ENCODE results near the gene MAP10.
"Not testable (repeated sequence)": the region's sequence is repeated elsewhere in the genome, so short reads cannot be mapped to it uniquely, and the experiment has no call there.

Gene MAP10

GRCh38 chr1:232784794-232785193 is 20.4 kb upstream of the MAP10 start:
- no peaks in the 10 kb centered on the region for H3K79me2 ChIP-seq (ENCODE audit: control insufficient read depth, insufficient read depth, low read length)
- H4K8ac ChIP-seq (ENCODE audit: low read depth, low read length), result no peak overlapping the region
- no peak overlapping the region for H3K4ac ChIP-seq (ENCODE audit: low read depth, low read length)
- H3K4me3 ChIP-seq (ENCODE audit: low read length), result no peak overlapping the region
- H2BK15ac ChIP-seq (replicated peaks; ENCODE audit: low read depth), result no peak overlapping the region
- DNase-seq, result no peak
- no peak overlapping the region for H3K56ac ChIP-seq (ENCODE audit: low read length)
- H2BK120ac ChIP-seq (ENCODE audit: low read depth, low read length), result no peak overlapping the region
- no peak overlapping the region for H3K27ac ChIP-seq (ENCODE audit: low read depth, low read length)
- no peaks in the 10 kb centered on the region for H3K36me3 ChIP-seq (ENCODE audit: control insufficient read depth, insufficient read depth, low read length)
- H3K23ac ChIP-seq (ENCODE audit: low read length), result no peak overlapping the region
- H3K4me2 ChIP-seq (ENCODE audit: low read length), result no peak overlapping the region
- H3K27me3 ChIP-seq (ENCODE audit: insufficient read depth, low read length, poor library complexity), result no peaks in the 10 kb centered on the region
- no peak overlapping the region for H3K18ac ChIP-seq (ENCODE audit: low read length)
- WGBS (ENCODE audit: extremely low coverage, insufficient coverage, low lambda C conversion rate), result no CpG with 5 or more reads among the region's 7 CpGs
- H4K5ac ChIP-seq (ENCODE audit: low read length), result no peak overlapping the region
- H2AK5ac ChIP-seq (ENCODE audit: low read length), result no peak overlapping the region
- H3K9ac ChIP-seq (ENCODE audit: low read length), result no peak overlapping the region
- no peak overlapping the region for H2BK5ac ChIP-seq (ENCODE audit: low read length)
- no peaks in the 10 kb centered on the region for H3K4me1 ChIP-seq (ENCODE audit: control insufficient read depth, low read depth, low read length)
- H3K79me1 ChIP-seq (ENCODE audit: low read length), result no peaks in the 10 kb centered on the region

GRCh38 chr1:232785630-232786029 is 19.6 kb upstream of the MAP10 start:
- not testable (repeated sequence) for H2BK5ac ChIP-seq (ENCODE audit: low read length); H2AK5ac ChIP-seq (ENCODE audit: low read length); H3K23ac ChIP-seq (ENCODE audit: low read length); H3K79me2 ChIP-seq (ENCODE audit: control insufficient read depth, insufficient read depth, low read length); H3K27me3 ChIP-seq (ENCODE audit: insufficient read depth, low read length, poor library complexity); H3K4me1 ChIP-seq (ENCODE audit: control insufficient read depth, low read depth, low read length); H3K36me3 ChIP-seq (ENCODE audit: control insufficient read depth, insufficient read depth, low read length); H3K9ac ChIP-seq (ENCODE audit: low read length); H3K4me2 ChIP-seq (ENCODE audit: low read length); H4K8ac ChIP-seq (ENCODE audit: low read depth, low read length); H3K18ac ChIP-seq (ENCODE audit: low read length); H3K27ac ChIP-seq (ENCODE audit: low read depth, low read length); H2BK120ac ChIP-seq (ENCODE audit: low read depth, low read length); H3K56ac ChIP-seq (ENCODE audit: low read length); H3K79me1 ChIP-seq (ENCODE audit: low read length); DNase-seq; H3K4ac ChIP-seq (ENCODE audit: low read depth, low read length); H4K5ac ChIP-seq (ENCODE audit: low read length); H2BK15ac ChIP-seq (replicated peaks; ENCODE audit: low read depth); H3K4me3 ChIP-seq (ENCODE audit: low read length)
- no CpG with 5 or more reads among the region's 1 CpG for WGBS (ENCODE audit: extremely low coverage, insufficient coverage, low lambda C conversion rate)

GRCh38 chr1:232786845-232787455 is 18.3 kb upstream of the MAP10 start:
- no peak overlapping the region for H3K4ac ChIP-seq (ENCODE audit: low read depth, low read length)
- H2BK5ac ChIP-seq (ENCODE audit: low read length), result no peak overlapping the region
- no peak overlapping the region for H4K5ac ChIP-seq (ENCODE audit: low read length)
- H3K23ac ChIP-seq (ENCODE audit: low read length), result no peak overlapping the region
- no peak overlapping the region for H3K18ac ChIP-seq (ENCODE audit: low read length)
- H2BK15ac ChIP-seq (replicated peaks; ENCODE audit: low read depth), result no peak overlapping the region
- H3K4me2 ChIP-seq (ENCODE audit: low read length), result no peak overlapping the region
- H3K4me3 ChIP-seq (ENCODE audit: low read length), result no peak overlapping the region
- no peaks in the 10 kb centered on the region for H3K79me1 ChIP-seq (ENCODE audit: low read length)
- WGBS (ENCODE audit: extremely low coverage, insufficient coverage, low lambda C conversion rate), result no CpG with 5 or more reads among the region's 7 CpGs
- H4K8ac ChIP-seq (ENCODE audit: low read depth, low read length), result no peak overlapping the region
- H3K79me2 ChIP-seq (ENCODE audit: control insufficient read depth, insufficient read depth, low read length), result no peaks in the 10 kb centered on the region
- H3K36me3 ChIP-seq (ENCODE audit: control insufficient read depth, insufficient read depth, low read length), result no peaks in the 10 kb centered on the region
- no peak overlapping the region for H3K56ac ChIP-seq (ENCODE audit: low read length)
- H2AK5ac ChIP-seq (ENCODE audit: low read length), result no peak overlapping the region
- no peaks in the 10 kb centered on the region for H3K4me1 ChIP-seq (ENCODE audit: control insufficient read depth, low read depth, low read length)
- H3K9ac ChIP-seq (ENCODE audit: low read length), result no peak overlapping the region
- DNase-seq, result no peak
- H3K27me3 ChIP-seq (ENCODE audit: insufficient read depth, low read length, poor library complexity), result no peaks in the 10 kb centered on the region
- H3K27ac ChIP-seq (ENCODE audit: low read depth, low read length), result no peak overlapping the region
- no peak overlapping the region for H2BK120ac ChIP-seq (ENCODE audit: low read depth, low read length)

- no peak overlapping the region for H2AK5ac ChIP-seq (ENCODE audit: low read length)
- no peak overlapping the region for H2BK15ac ChIP-seq (replicated peaks; ENCODE audit: low read depth)
- H3K79me2 ChIP-seq (ENCODE audit: control insufficient read depth, insufficient read depth, low read length), result no peaks in the 10 kb centered on the region
- H4K5ac ChIP-seq (ENCODE audit: low read length), result no peak overlapping the region
- no peak overlapping the region for H3K4me3 ChIP-seq (ENCODE audit: low read length)
- H3K4me2 ChIP-seq (ENCODE audit: low read length), result no peak overlapping the region
- H3K4me1 ChIP-seq (ENCODE audit: control insufficient read depth, low read depth, low read length), result no peaks in the 10 kb centered on the region
- DNase-seq, result no peak
- H3K9ac ChIP-seq (ENCODE audit: low read length), result no peak overlapping the region
- H3K79me1 ChIP-seq (ENCODE audit: low read length), result no peaks in the 10 kb centered on the region
- no peak overlapping the region for H2BK5ac ChIP-seq (ENCODE audit: low read length)
- no peak overlapping the region for H4K8ac ChIP-seq (ENCODE audit: low read depth, low read length)
- H3K27ac ChIP-seq (ENCODE audit: low read depth, low read length), result no peak overlapping the region
- no peak overlapping the region for H3K4ac ChIP-seq (ENCODE audit: low read depth, low read length)
- WGBS (ENCODE audit: extremely low coverage, insufficient coverage, low lambda C conversion rate), result no CpG with 5 or more reads among the region's 7 CpGs
- H3K56ac ChIP-seq (ENCODE audit: low read length), result no peak overlapping the region
- H2BK120ac ChIP-seq (ENCODE audit: low read depth, low read length), result no peak overlapping the region
- no peak overlapping the region for H3K23ac ChIP-seq (ENCODE audit: low read length)
- H3K36me3 ChIP-seq (ENCODE audit: control insufficient read depth, insufficient read depth, low read length), result no peaks in the 10 kb centered on the region
- no peaks in the 10 kb centered on the region for H3K27me3 ChIP-seq (ENCODE audit: insufficient read depth, low read length, poor library complexity)
- no peak overlapping the region for H3K18ac ChIP-seq (ENCODE audit: low read length)
These were observed 16.9 kb upstream of the MAP10 start for GRCh38 chr1:232788235-232788872.

- Histone ChIP-seq H2AK5ac (ENCODE audit: low read length) (no peak overlapping the region), H4K8ac (ENCODE audit: low read depth, low read length) (no peak overlapping the region), H2BK15ac (replicated peaks; ENCODE audit: low read depth) (no peak overlapping the region), H3K4me2 (ENCODE audit: low read length) (no peak overlapping the region), H3K27ac (ENCODE audit: low read depth, low read length) (no peak overlapping the region), H3K4me3 (ENCODE audit: low read length) (no peak overlapping the region), H3K4ac (ENCODE audit: low read depth, low read length) (no peak overlapping the region), H2BK120ac (ENCODE audit: low read depth, low read length) (no peak overlapping the region), H3K56ac (ENCODE audit: low read length) (no peak overlapping the region), H4K5ac (ENCODE audit: low read length) (no peak overlapping the region), H3K9ac (ENCODE audit: low read length) (no peak overlapping the region), H3K27me3 (ENCODE audit: insufficient read depth, low read length, poor library complexity) (no peaks in the 10 kb centered on the region), H3K79me1 (ENCODE audit: low read length) (no peaks in the 10 kb centered on the region), H3K79me2 (ENCODE audit: control insufficient read depth, insufficient read depth, low read length) (no peaks in the 10 kb centered on the region), H3K18ac (ENCODE audit: low read length) (no peak overlapping the region), H3K4me1 (ENCODE audit: control insufficient read depth, low read depth, low read length) (no peaks in the 10 kb centered on the region), H2BK5ac (ENCODE audit: low read length) (no peak overlapping the region), H3K36me3 (ENCODE audit: control insufficient read depth, insufficient read depth, low read length) (no peaks in the 10 kb centered on the region), H3K23ac (ENCODE audit: low read length) (no peak overlapping the region)
- no peak for DNase-seq
These were observed 15.6 kb upstream of the MAP10 start for GRCh38 chr1:232789651-232790050.

- DNase-seq, result no peak
- H3K4ac ChIP-seq (ENCODE audit: low read depth, low read length), result no peak overlapping the region
- no peak overlapping the region for H3K27ac ChIP-seq (ENCODE audit: low read depth, low read length)
- no peak overlapping the region for H3K4me3 ChIP-seq (ENCODE audit: low read length)
- H3K4me2 ChIP-seq (ENCODE audit: low read length), result no peak overlapping the region
- H3K9ac ChIP-seq (ENCODE audit: low read length), result no peak overlapping the region
- no peak overlapping the region for H4K8ac ChIP-seq (ENCODE audit: low read depth, low read length)
- no peaks in the 10 kb centered on the region for H3K36me3 ChIP-seq (ENCODE audit: control insufficient read depth, insufficient read depth, low read length)
- no peak overlapping the region for H2BK5ac ChIP-seq (ENCODE audit: low read length)
- H3K18ac ChIP-seq (ENCODE audit: low read length), result no peak overlapping the region
- no peaks in the 10 kb centered on the region for H3K4me1 ChIP-seq (ENCODE audit: control insufficient read depth, low read depth, low read length)
- no peaks in the 10 kb centered on the region for H3K79me2 ChIP-seq (ENCODE audit: control insufficient read depth, insufficient read depth, low read length)
- H3K27me3 ChIP-seq (ENCODE audit: insufficient read depth, low read length, poor library complexity), result no peaks in the 10 kb centered on the region
- H3K56ac ChIP-seq (ENCODE audit: low read length), result no peak overlapping the region
- no peak overlapping the region for H2BK120ac ChIP-seq (ENCODE audit: low read depth, low read length)
- no peaks in the 10 kb centered on the region for H3K79me1 ChIP-seq (ENCODE audit: low read length)
- H2BK15ac ChIP-seq (replicated peaks; ENCODE audit: low read depth), result no peak overlapping the region
- H2AK5ac ChIP-seq (ENCODE audit: low read length), result no peak overlapping the region
- H3K23ac ChIP-seq (ENCODE audit: low read length), result peak overlapping the region; percentile 29
- no peak overlapping the region for H4K5ac ChIP-seq (ENCODE audit: low read length)
These were observed 12.3 kb upstream of the MAP10 start for GRCh38 chr1:232792949-232793348.
